SK-N-SH treated with all-trans-retinoic acid at 6 μM for 48 hours (cell line): ENCODE data around the gene TXNRD3.

ENCODE experiments used
- TOX ChIP-seq: fragments of 250-450 bp; sonication (Bioruptor Pico); IDR thresholded peaks from 2 replicates; pipeline ENCODE4 v1.8.0; 2021; ENCODE audit warnings: mild to moderate bottlenecking, moderate library complexity, borderline replicate concordance
- ZFP30 ChIP-seq: fragments of 450-650 bp; formaldehyde crosslinking; IDR thresholded peaks from 2 replicates; pipeline ENCODE4 v1.5.0; 2022; ENCODE audit warnings: mild to moderate bottlenecking, moderate library complexity
- TF ChIP-seq, protein P1 (sequence below): fragments of 250-450 bp; sonication (Bioruptor Pico); IDR thresholded peaks from 2 replicates; pipeline ENCODE4 v1.5.0; 2020; ENCODE audit warnings: mild to moderate bottlenecking, moderate library complexity
- TF ChIP-seq, protein P2 (sequence below): fragments of 250-450 bp; sonication (Bioruptor Pico); IDR thresholded peaks from 2 replicates; pipeline ENCODE4 v1.5.1; 2020; ENCODE audit warnings: low read depth, mild to moderate bottlenecking, moderate library complexity
- TF ChIP-seq, protein P3 (sequence below): fragments of 250-450 bp; sonication (Bioruptor Pico); IDR thresholded peaks from 2 replicates; pipeline ENCODE4 v1.8.0; 2020; ENCODE audit warnings: mild to moderate bottlenecking, moderate library complexity, borderline replicate concordance

DNA sequence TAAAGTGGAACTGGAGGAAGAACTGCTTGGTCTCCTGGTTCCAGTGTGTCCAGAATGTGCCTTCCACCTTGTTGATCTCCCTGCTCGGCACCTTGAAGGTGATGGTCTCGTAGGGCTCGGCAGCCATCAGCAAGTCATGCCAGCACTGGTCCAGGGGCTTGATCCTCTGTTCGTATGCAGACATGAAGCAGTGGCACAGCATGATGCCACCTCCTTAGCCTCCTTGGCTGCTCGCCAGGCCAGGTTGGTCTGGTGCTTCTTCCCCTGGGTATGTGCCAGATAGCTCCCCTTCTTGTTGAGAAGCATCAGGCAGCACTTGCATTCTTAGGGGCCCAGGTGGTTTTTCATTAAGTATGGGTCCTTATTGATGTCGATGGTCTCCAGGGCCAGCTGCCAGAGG lies 17.8 kb upstream of the TXNRD3 start:
- TF ChIP-seq, protein P1, sequence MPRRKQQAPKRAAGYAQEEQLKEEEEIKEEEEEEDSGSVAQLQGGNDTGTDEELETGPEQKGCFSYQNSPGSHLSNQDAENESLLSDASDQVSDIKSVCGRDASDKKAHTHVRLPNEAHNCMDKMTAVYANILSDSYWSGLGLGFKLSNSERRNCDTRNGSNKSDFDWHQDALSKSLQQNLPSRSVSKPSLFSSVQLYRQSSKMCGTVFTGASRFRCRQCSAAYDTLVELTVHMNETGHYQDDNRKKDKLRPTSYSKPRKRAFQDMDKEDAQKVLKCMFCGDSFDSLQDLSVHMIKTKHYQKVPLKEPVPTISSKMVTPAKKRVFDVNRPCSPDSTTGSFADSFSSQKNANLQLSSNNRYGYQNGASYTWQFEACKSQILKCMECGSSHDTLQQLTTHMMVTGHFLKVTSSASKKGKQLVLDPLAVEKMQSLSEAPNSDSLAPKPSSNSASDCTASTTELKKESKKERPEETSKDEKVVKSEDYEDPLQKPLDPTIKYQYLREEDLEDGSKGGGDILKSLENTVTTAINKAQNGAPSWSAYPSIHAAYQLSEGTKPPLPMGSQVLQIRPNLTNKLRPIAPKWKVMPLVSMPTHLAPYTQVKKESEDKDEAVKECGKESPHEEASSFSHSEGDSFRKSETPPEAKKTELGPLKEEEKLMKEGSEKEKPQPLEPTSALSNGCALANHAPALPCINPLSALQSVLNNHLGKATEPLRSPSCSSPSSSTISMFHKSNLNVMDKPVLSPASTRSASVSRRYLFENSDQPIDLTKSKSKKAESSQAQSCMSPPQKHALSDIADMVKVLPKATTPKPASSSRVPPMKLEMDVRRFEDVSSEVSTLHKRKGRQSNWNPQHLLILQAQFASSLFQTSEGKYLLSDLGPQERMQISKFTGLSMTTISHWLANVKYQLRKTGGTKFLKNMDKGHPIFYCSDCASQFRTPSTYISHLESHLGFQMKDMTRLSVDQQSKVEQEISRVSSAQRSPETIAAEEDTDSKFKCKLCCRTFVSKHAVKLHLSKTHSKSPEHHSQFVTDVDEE (CRISPR knock-in tag), result no peak
- TF ChIP-seq ZFP30 (CRISPR knock-in tag), result no peak
- TF ChIP-seq, protein P2, sequence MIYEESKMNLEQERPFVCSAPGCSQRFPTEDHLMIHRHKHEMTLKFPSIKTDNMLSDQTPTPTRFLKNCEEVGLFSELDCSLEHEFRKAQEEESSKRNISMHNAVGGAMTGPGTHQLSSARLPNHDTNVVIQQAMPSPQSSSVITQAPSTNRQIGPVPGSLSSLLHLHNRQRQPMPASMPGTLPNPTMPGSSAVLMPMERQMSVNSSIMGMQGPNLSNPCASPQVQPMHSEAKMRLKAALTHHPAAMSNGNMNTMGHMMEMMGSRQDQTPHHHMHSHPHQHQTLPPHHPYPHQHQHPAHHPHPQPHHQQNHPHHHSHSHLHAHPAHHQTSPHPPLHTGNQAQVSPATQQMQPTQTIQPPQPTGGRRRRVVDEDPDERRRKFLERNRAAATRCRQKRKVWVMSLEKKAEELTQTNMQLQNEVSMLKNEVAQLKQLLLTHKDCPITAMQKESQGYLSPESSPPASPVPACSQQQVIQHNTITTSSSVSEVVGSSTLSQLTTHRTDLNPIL (CRISPR knock-in tag), result no peak
- TF ChIP-seq TOX (CRISPR knock-in tag), result no peak
- TF ChIP-seq, protein P3, sequence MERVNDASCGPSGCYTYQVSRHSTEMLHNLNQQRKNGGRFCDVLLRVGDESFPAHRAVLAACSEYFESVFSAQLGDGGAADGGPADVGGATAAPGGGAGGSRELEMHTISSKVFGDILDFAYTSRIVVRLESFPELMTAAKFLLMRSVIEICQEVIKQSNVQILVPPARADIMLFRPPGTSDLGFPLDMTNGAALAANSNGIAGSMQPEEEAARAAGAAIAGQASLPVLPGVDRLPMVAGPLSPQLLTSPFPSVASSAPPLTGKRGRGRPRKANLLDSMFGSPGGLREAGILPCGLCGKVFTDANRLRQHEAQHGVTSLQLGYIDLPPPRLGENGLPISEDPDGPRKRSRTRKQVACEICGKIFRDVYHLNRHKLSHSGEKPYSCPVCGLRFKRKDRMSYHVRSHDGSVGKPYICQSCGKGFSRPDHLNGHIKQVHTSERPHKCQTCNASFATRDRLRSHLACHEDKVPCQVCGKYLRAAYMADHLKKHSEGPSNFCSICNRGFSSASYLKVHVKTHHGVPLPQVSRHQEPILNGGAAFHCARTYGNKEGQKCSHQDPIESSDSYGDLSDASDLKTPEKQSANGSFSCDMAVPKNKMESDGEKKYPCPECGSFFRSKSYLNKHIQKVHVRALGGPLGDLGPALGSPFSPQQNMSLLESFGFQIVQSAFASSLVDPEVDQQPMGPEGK (CRISPR knock-in tag), result no peak
